Sciatic nerve (tissue), 2 donors: ENCODE measurements around the gene PEX5L. TPM values are rescaled to one million over a fixed set of nuclear protein-coding genes. Genes with fewer than 3 reads are reported as not detected.
"Not testable (repeated sequence)": the region's sequence is repeated elsewhere in the genome, so short reads cannot be mapped to it uniquely, and the experiment has no call there.

Experiments used
- ATAC-seq: fragments of 200-7000 bp; cut with Tn5 transposase; one replicate; pipeline ENCODE4 v1.9.1; 2020; ENCODE audit warnings: mild to moderate bottlenecking, moderate library complexity
- DNase-seq: peaks from one replicate; pipeline ENCODE4 v3.0.0-alpha.2; 2020; ENCODE audit warnings: low spot score
- intact Hi-C: fragments of 100-400 bp; cut with DNase I; formaldehyde crosslinking; loops from one replicate; pipeline ENCODE4 v1.14.2; 2022
- total RNA-seq: library from RNA; stranded (reverse); fragmentation: NEBNext Ultra II Directional; extraction: Animal tissue kit (Norgen Biotek cat#: 25700); gene quantifications from one replicate; pipeline ENCODE4 v1.2.1, GENCODE V29; 2021
- donor health status: DM: no; HTN: no; CAD: no.
- donor health status: DM: no; HTN: no; CAD: no.

Gene PEX5L
- 70.6 TPM for total RNA-seq

GRCh38 chr3:180036671-180037455 lies at the start of gene PEX5L:
PEX5L (minus strand) TSS chr3:180036937; CDS start chr3:180036599, 338 bp downstream.
- intact Hi-C loops = no loop called here
- ATAC-seq = peak; percentile 87
- DNase-seq = peak; percentile 76

- no peak for ATAC-seq
- DNase-seq = no peak
- intact Hi-C loops = no loop called here
Measured at GRCh38 chr3:180085122-180085710, 48.5 kb upstream of the PEX5L start.

GRCh38 chr3:180082699-180083098 lies 46.0 kb upstream of the PEX5L start:
- no peak for ATAC-seq
- DNase-seq = no peak
- intact Hi-C loops = no loop called here

GRCh38 chr3:180078592-180078991 lies 41.9 kb upstream of the PEX5L start:
- intact Hi-C loops = no loop called here
- no peak for ATAC-seq
- no peak for DNase-seq

GRCh38 chr3:180073561-180073960 lies 36.8 kb upstream of the PEX5L start:
- no peak for DNase-seq
- no peak for ATAC-seq

GRCh38 chr3:180072786-180073185 lies 36.0 kb upstream of the PEX5L start:
- ATAC-seq = no peak
- no peak for DNase-seq
- intact Hi-C loops = no loop called here

More at GRCh38 chr3:180073561-180073960, 36.8 kb upstream of the PEX5L start:
- intact Hi-C loops = no loop called here

- no peak for ATAC-seq
- intact Hi-C loops = no loop called here
Measured at GRCh38 chr3:180070925-180071324, 34.2 kb upstream of the PEX5L start.

GRCh38 chr3:180068023-180068422 lies 31.3 kb upstream of the PEX5L start:
- intact Hi-C loops = no loop called here
- DNase-seq (no peak), ATAC-seq (no peak)

More at GRCh38 chr3:180070925-180071324, 34.2 kb upstream of the PEX5L start:
- DNase-seq = no peak

GRCh38 chr3:180066598-180066997 lies 29.9 kb upstream of the PEX5L start:
- DNase-seq (no peak), ATAC-seq (no peak)
- intact Hi-C loops = no loop called here

GRCh38 chr3:180063783-180064182 lies 27.0 kb upstream of the PEX5L start:
- no peak for DNase-seq
- no peak for ATAC-seq
- intact Hi-C loops = no loop called here

GRCh38 chr3:180062771-180063170 lies 26.0 kb upstream of the PEX5L start:
- no peak for ATAC-seq
- intact Hi-C loops = no loop called here
- DNase-seq = no peak

GRCh38 chr3:180059356-180059755 lies 22.6 kb upstream of the PEX5L start:
- DNase-seq (no peak), ATAC-seq (no peak)
- intact Hi-C loops = no loop called here

- intact Hi-C loops = no loop called here
- ATAC-seq = no peak
- no peak for DNase-seq
Measured at GRCh38 chr3:180058238-180058637, 21.5 kb upstream of the PEX5L start.

- ATAC-seq, DNase-seq, intact Hi-C loops: not testable (repeated sequence)
Measured at GRCh38 chr3:180055656-180056055, 18.9 kb upstream of the PEX5L start.

- DNase-seq (no peak), ATAC-seq (no peak)
- intact Hi-C loops = no loop called here
Measured at GRCh38 chr3:180049391-180049790, 12.7 kb upstream of the PEX5L start.

- intact Hi-C loops = no loop called here
- ATAC-seq (no peak), DNase-seq (no peak)
Measured at GRCh38 chr3:180048840-180049239, 12.1 kb upstream of the PEX5L start.

GRCh38 chr3:180048103-180048502 lies 11.4 kb upstream of the PEX5L start:
- ATAC-seq = no peak
- intact Hi-C loops = no loop called here
- no peak for DNase-seq

GRCh38 chr3:180040966-180041365 lies 4.2 kb upstream of the PEX5L start:
- no peak for DNase-seq
- ATAC-seq = no peak
- intact Hi-C loops = no loop called here

GRCh38 chr3:180036092-180036670 lies 556 bp downstream of the PEX5L start:
- DNase-seq = no peak
- no peak for ATAC-seq
- intact Hi-C loops = no loop called here

GRCh38 chr3:180026997-180027396 lies 9.7 kb downstream of the PEX5L start:
- intact Hi-C loops = no loop called here
- ATAC-seq = no peak
- DNase-seq = no peak
